ENCODE measurements around the gene PHACTR3. TPM values are rescaled to one million over a fixed set of nuclear protein-coding genes. Genes with fewer than 3 reads are reported as not detected.

Gene PHACTR3
- total and polyA plus RNA-seq, 2 of the 8 experiments (the other 6 are each of a cell fraction or from before 2014, with no cell fraction given), result 0.05 to 0.13 TPM

DNA sequence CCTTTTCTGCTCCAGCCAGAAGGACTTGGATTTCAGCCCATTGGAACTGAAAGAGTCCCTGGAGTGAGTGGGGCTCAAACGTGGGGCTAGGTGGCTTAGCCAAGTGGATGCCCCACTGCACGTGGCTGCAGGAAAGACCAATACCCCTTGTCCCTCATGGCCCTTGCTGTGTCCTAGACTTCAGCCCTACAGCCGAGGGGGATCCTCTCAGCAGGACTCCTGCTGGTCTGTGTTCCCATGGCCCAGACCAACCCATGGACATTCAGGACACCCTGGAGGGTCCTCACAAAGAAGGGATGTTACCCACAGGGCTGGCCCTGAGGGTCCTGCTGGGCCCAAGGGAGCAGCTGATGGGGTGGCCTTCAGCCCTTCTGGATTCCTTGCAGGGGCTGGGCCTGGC is 30.0 kb upstream of the PHACTR3 start:
- no peak overlapping the region for H3K56ac ChIP-seq (replicated peaks; ENCODE audit: insufficient read length, low read depth, low read length)
- H3K23ac ChIP-seq (ENCODE audit: insufficient read length), result no peak overlapping the region
- H3K9ac ChIP-seq (replicated peaks in 1 of 4; ENCODE audit: extremely low read depth in 1 of 4, low read depth in 3 of 4, low read length in 3 of 4), result no peak overlapping the region
- no peak overlapping the region for H2BK15ac ChIP-seq (ENCODE audit: low read length)
- no peak overlapping the region for H2AFZ ChIP-seq (ENCODE audit: low read length)
- WGBS, 2 experiments (ENCODE audit: extremely low coverage in 1 of 2, insufficient coverage in 1 of 2, insufficient read length in 1 of 2, insufficient replicate concordance in 2 of 2, low coverage in 1 of 2, low lambda C conversion rate in 2 of 2, missing lambda C conversion rate in 1 of 2), result 63% methylated on average over 3 of the region's 3 CpGs; no CpG with 5 or more reads in 1 of the 2 experiments
- H3K23me2 ChIP-seq (ENCODE audit: low read depth, low read length), result peaks cover 3% of the 10 kb centered on the region; the same call in 1 of the 2 replicates
- no peak overlapping the region for H3K4ac ChIP-seq (replicated peaks; ENCODE audit: insufficient read length, low read depth, low read length)
- H3K4me2 ChIP-seq (ENCODE audit: insufficient read depth in 1 of 2, low read depth in 2 of 2, low read length in 2 of 2), result no peak overlapping the region
- no peak overlapping the region for H4K8ac ChIP-seq (ENCODE audit: extremely low read depth, insufficient read depth, low read length)
- no peak overlapping the region for H3K4me3 ChIP-seq (ENCODE audit: extremely low read depth in 1 of 4, insufficient read depth in 2 of 4, low read depth in 3 of 4, low read length in 4 of 4)
- no peak overlapping the region for H3K27ac ChIP-seq (ENCODE audit: low read depth, low read length)
- no peak overlapping the region for H2AK5ac ChIP-seq (ENCODE audit: low read depth, low read length)
- H3K79me2 ChIP-seq (ENCODE audit: control insufficient read depth in 1 of 2, insufficient read depth in 2 of 2, low read length in 2 of 2), result no peaks in the 10 kb centered on the region
- FAIRE-seq (no peak), DNase-seq (ENCODE audit: low read depth in 1 of 2, low spot score in 2 of 2) (no peak)
- peaks cover 0 to 4% (median 1%) of the 10 kb centered on the region in 4 experiments; a peak in 3 of 7 replicates for H3K4me1 ChIP-seq (replicated peaks in 1 of 4; ENCODE audit: control insufficient read depth in 3 of 4, insufficient read depth in 4 of 4, low read length in 3 of 4)
- H4K5ac ChIP-seq (ENCODE audit: insufficient read length, low read depth, low read length), result no peak overlapping the region
- no peak overlapping the region for H2BK5ac ChIP-seq (ENCODE audit: low read depth, low read length)
- no peak overlapping the region for H2BK120ac ChIP-seq (replicated peaks; ENCODE audit: low read depth, low read length)
- H3K36me3 ChIP-seq (ENCODE audit: control insufficient read depth in 2 of 4, insufficient read depth in 4 of 4, low read length in 3 of 4), result no peaks in the 10 kb centered on the region
- no peak overlapping the region for H3K18ac ChIP-seq (ENCODE audit: extremely low read depth, low read length)
- POLR2A ChIA-PET (ENCODE audit: partially characterized antibody), result no interaction called here
- H3K14ac ChIP-seq (ENCODE audit: insufficient read length), result no peak overlapping the region
- H4K20me1 ChIP-seq (replicated peaks in 1 of 2; ENCODE audit: control insufficient read depth in 1 of 2, insufficient read depth in 2 of 2, low read length in 2 of 2), result no peaks in the 10 kb centered on the region
- CTCF ChIA-PET (ENCODE audit: partially characterized antibody), result interaction anchor here (0.7 kb wide), 1 partner anchor 28 kb away, joined by 4 read pairs; no protein-coding TSS in a partner anchor
- H3K9me3 ChIP-seq (ENCODE audit: insufficient read depth in 2 of 2, low read depth in 1 of 2, low read length in 1 of 2), result peaks cover 5 to 59% of the 10 kb centered on the region in 2 experiments
- no peaks in the 10 kb centered on the region for H3K79me1 ChIP-seq (ENCODE audit: low read depth, low read length)
- no peak overlapping the region for H4K91ac ChIP-seq (replicated peaks; ENCODE audit: insufficient read length, low read length)
- H2BK20ac ChIP-seq (ENCODE audit: low read length), result no peak overlapping the region
- H3K27me3 ChIP-seq (replicated peaks in 1 of 4; ENCODE audit: control insufficient read depth in 3 of 4, extremely low read depth in 1 of 4, insufficient read depth in 3 of 4, low read length in 3 of 4), result peaks cover 14 to 45% (median 34%) of the 10 kb centered on the region in 4 experiments
- TF ChIP-seq BCL11A (IDR thresholded peaks at IDR 0.05; ENCODE audit: low read depth in 2 of 2, low read length in 2 of 2), result no peak
- TF ChIP-seq TCF12 (IDR thresholded peaks at IDR 0.05; ENCODE audit: low read depth, low read length), result no peak
- no peak for TF ChIP-seq RFX5 (IDR thresholded peaks at IDR 0.05; ENCODE audit: borderline replicate concordance, low read depth, low read length)
- no peak for TF ChIP-seq SRF (IDR thresholded peaks at IDR 0.05; ENCODE audit: low read depth, low read length)
- TF ChIP-seq SP2 (IDR thresholded peaks at IDR 0.05; ENCODE audit: low read length), result no peak
- TF ChIP-seq GABPA (IDR thresholded peaks at IDR 0.05; ENCODE audit: borderline replicate concordance, insufficient read depth, low read length), result no peak
- TF ChIP-seq EZH2 (IDR thresholded peaks at IDR 0.05; ENCODE audit: low read depth, low read length, severe bottlenecking), result no peak
- no peak for TF ChIP-seq MAFK (IDR thresholded peaks at IDR 0.05; ENCODE audit: low read depth, low read length)
- TF ChIP-seq SP4 (IDR thresholded peaks at IDR 0.05; ENCODE audit: low read length), result no peak
- no peak for TF ChIP-seq RAD21 (IDR thresholded peaks at IDR 0.05 in 1 of 2, conservative IDR thresholded peaks at IDR 0.05 in 1 of 2; ENCODE audit: low read depth in 2 of 2, low read length in 2 of 2)
- H2BK12ac ChIP-seq (ENCODE audit: low read depth, low read length), result no peak overlapping the region
